Activated CD8-positive, alpha-beta T cell treated with anti-CD3 and anti-CD28 coated beads for 36 hours (primary cell): ENCODE data around the gene ITPR2. TPM values are rescaled to one million over a fixed set of nuclear protein-coding genes. Genes with fewer than 3 reads are reported as not detected.

Source experiments
- ATAC-seq: fragments of 200-7000 bp; cut with Tn5 transposase; one replicate; pipeline ENCODE4 v1.10.0; 2021; ENCODE audit warnings: mild to moderate bottlenecking, moderate library complexity
- CTCF ChIA-PET: fragments of 350-600 bp; sonication (Branson Sonifier 250); formaldehyde crosslinking; loops from one replicate; lab custom pipeline; 2021; ENCODE audit warnings: antibody characterized with exemption; lab: Charles Lee
- POLR2A ChIA-PET: fragments of 350-600 bp; sonication (Branson Sonifier 250); formaldehyde crosslinking; loops from one replicate; lab custom pipeline; 2021; ENCODE audit warnings: antibody characterized with exemption; lab: Charles Lee
- DNase-seq: peaks from one replicate; pipeline ENCODE4 v3.0.0-alpha.2; 2020
- H3K27ac Mint-ChIP-seq: one replicate; pipeline ENCODE4 v1.8.0; 2021; ENCODE audit warnings: mild to moderate bottlenecking, mixed read lengths
- H3K27me3 Mint-ChIP-seq: one replicate; pipeline ENCODE4 v1.8.0; 2021; ENCODE audit warnings: mixed read lengths
- H3K36me3 Mint-ChIP-seq: one replicate; pipeline ENCODE4 v1.8.0; 2021; ENCODE audit warnings: low read depth, mixed read lengths
- H3K4me1 Mint-ChIP-seq: one replicate; pipeline ENCODE4 v1.8.0; 2021; ENCODE audit warnings: low read depth, mixed read lengths
- H3K4me3 Mint-ChIP-seq: one replicate; pipeline ENCODE4 v1.8.0; 2021; ENCODE audit warnings: mild to moderate bottlenecking, moderate library complexity, mixed read lengths
- H3K9me3 Mint-ChIP-seq: one replicate; pipeline ENCODE4 v1.8.0; 2021; ENCODE audit warnings: mixed read lengths
- intact Hi-C: fragments of 100-400 bp; cut with micrococcal nuclease; formaldehyde crosslinking; loops from one replicate; pipeline ENCODE4 v1.10.0; 2022
- total RNA-seq, 2 experiments: library from RNA; stranded (reverse); gene quantifications; one replicate each; pipeline ENCODE4 v1.2.3, GENCODE V29; 2021
- TF ChIP-seq, protein P1 (sequence below): fragments of 200-600 bp; IDR thresholded peaks from one replicate; pipeline ENCODE4 v1.8.0; 2022; ENCODE audit warnings: antibody characterized with exemption, mild to moderate bottlenecking

Gene ITPR2
- total RNA-seq, 2 experiments from 2014 or later: 38.9 to 41.2 TPM

DNA sequence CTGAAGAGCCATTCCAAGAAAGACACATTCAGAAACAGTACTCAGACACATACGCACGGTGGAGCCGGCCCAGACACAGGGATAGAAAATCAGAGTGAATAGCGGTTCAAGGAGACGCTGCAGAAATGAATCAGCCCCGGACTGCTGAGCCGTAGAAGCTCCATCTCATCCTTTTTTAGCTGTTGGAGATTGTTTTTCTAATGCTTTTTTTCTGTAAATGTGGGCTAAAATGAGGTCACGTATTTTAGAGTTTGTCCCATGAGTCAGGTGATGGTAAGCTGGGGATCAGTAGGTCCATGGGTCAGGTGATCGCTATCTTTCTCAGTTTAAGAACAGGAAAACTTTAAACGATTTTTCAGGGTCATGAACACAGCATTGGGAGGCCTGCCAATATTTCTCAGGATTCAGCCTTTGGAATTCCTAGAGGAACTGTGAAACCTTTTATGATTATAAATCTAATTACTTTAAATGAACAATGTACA is 202.4 kb downstream of the ITPR2 start:
- Mint-ChIP-seq H3K27ac (no peak overlapping the region), H3K4me1 (peaks cover 10% of the 10 kb centered on the region), H3K9me3 (no peaks in the 10 kb centered on the region), H3K4me3 (no peak overlapping the region), H3K36me3 (peaks cover 15% of the 10 kb centered on the region), H3K27me3 (no peaks in the 10 kb centered on the region)
- CTCF ChIA-PET: interaction anchor here (0.7 to 1.5 kb wide), 3 partner anchors 11 to 26 kb away, joined by 3 to 5 read pairs (median 4); no protein-coding TSS in a partner anchor
- no peak for ATAC-seq
- DNase-seq: no peak
- intact Hi-C loops: no loop called here
- TF ChIP-seq, protein P1, sequence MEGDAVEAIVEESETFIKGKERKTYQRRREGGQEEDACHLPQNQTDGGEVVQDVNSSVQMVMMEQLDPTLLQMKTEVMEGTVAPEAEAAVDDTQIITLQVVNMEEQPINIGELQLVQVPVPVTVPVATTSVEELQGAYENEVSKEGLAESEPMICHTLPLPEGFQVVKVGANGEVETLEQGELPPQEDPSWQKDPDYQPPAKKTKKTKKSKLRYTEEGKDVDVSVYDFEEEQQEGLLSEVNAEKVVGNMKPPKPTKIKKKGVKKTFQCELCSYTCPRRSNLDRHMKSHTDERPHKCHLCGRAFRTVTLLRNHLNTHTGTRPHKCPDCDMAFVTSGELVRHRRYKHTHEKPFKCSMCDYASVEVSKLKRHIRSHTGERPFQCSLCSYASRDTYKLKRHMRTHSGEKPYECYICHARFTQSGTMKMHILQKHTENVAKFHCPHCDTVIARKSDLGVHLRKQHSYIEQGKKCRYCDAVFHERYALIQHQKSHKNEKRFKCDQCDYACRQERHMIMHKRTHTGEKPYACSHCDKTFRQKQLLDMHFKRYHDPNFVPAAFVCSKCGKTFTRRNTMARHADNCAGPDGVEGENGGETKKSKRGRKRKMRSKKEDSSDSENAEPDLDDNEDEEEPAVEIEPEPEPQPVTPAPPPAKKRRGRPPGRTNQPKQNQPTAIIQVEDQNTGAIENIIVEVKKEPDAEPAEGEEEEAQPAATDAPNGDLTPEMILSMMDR: no peak
- POLR2A ChIA-PET: interaction anchor here (0.6 kb wide), 1 partner anchor 865 kb away, joined by 3 read pairs; no protein-coding TSS in a partner anchor

DNA sequence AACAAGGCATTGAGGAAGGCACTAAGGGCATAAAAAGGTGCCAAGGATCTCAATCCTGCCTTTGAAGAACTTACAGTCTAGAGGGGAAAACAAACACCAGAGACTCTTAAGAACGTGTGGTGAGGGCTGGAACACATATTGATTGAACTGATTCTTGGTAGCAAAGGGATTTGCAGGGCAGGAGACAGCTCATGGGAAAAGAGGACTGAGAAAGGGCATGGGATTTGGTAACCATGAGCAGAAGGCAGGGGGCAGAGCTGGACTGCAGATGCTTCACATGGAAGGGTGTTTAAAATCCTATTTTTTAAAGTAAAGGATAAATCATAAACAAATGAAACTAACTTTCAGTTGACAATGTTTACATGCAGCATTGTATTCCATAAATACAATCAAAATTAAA is 203.1 kb downstream of the ITPR2 start:
- H3K36me3 Mint-ChIP-seq: peaks cover 17% of the 10 kb centered on the region
- no peaks in the 10 kb centered on the region for H3K27me3 Mint-ChIP-seq
- intact Hi-C loops: no loop called here
- CTCF ChIA-PET: interaction anchor here (1.1 to 1.6 kb wide), 3 partner anchors 15 to 274 kb away, joined by 3 to 4 read pairs (median 3); no protein-coding TSS in a partner anchor
- H3K4me1 Mint-ChIP-seq: peaks cover 10% of the 10 kb centered on the region
- POLR2A ChIA-PET: no interaction called here
- H3K9me3 Mint-ChIP-seq: no peaks in the 10 kb centered on the region
- no peak for ATAC-seq
- TF ChIP-seq, protein P1: no peak
- H3K27ac Mint-ChIP-seq: no peak overlapping the region
- no peak for DNase-seq
- no peak overlapping the region for H3K4me3 Mint-ChIP-seq

DNA sequence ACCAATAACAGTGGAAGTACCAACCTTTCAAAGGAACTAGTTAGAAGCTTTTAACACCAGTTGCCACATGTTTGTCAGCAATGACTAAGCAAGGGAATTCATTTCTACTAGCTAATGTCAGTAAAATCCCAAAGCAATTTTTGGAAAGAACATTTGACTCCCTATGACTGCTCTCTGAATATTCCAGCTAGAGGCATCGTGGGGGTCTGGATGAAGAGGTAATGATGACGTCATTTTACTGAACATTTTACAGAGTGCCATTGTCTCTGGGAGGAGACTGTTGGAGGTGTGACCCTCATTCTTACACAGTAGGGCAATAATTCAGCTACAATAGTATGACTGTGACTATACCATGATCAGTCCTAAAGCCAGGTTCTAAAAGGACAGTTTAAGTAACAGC is 204.8 kb downstream of the ITPR2 start:
- ChIA-PET POLR2A (no interaction called here), CTCF (interaction anchor here (1.6 kb wide), 1 partner anchor 24 kb away, joined by 4 read pairs; no protein-coding TSS in a partner anchor)
- Mint-ChIP-seq H3K36me3 (peaks cover 17% of the 10 kb centered on the region), H3K4me3 (no peak overlapping the region), H3K27me3 (no peaks in the 10 kb centered on the region), H3K27ac (no peak overlapping the region), H3K9me3 (no peaks in the 10 kb centered on the region), H3K4me1 (peaks cover 2% of the 10 kb centered on the region)
- intact Hi-C loops: no loop called here
- TF ChIP-seq, protein P1: no peak
- ATAC-seq (no peak), DNase-seq (no peak)

DNA sequence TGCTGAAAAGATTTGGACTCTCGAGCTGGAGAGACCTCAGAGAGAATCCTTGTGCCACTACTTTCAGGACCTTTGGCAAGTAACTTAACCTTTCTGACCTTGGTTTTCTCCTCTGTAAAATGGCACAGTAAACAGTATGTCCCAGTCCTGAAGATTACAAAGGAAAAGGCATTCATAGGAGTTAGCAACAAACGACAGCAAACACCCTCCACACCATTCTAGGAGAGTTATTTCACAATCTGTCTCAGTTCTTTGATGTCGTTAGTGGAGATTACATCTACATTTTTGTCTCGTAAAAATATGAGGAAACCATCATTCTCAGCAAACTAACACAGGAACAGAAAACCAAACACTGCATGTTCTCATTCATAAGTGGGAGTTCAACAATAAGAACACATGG is 205.7 kb downstream of the ITPR2 start:
- Mint-ChIP-seq H3K27me3 (no peaks in the 10 kb centered on the region), H3K9me3 (no peaks in the 10 kb centered on the region), H3K27ac (no peak overlapping the region), H3K4me1 (peaks cover 6% of the 10 kb centered on the region), H3K36me3 (peaks cover 20% of the 10 kb centered on the region), H3K4me3 (no peak overlapping the region)
- no peak for DNase-seq
- CTCF ChIA-PET: no interaction called here
- intact Hi-C loops: no loop called here
- POLR2A ChIA-PET: no interaction called here
- no peak for ATAC-seq
- TF ChIP-seq, protein P1: no peak

DNA sequence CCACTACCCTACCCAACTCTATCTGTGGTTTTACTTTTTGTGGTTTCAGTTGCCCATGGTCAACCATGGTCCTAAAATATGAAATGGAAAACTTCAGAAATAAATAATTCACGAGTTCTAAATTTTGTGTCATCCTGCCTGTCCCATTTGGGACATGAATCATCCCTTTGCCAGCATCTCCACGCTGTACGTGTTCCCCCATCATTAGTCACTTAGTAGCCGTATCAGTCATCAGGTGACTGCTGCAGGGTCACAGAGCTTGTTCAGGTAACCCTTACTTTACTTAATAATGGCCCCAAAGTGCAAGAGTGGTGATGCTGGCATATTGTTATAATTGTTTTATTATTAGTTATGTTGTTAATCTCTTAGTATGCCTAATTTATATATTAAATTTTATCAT is 209.9 kb downstream of the ITPR2 start:
- peaks cover 38% of the 10 kb centered on the region for H3K36me3 Mint-ChIP-seq
- ChIA-PET POLR2A (no interaction called here), CTCF (interaction anchor here (1.8 kb wide), 1 partner anchor 9 kb away, joined by 6 read pairs; no protein-coding TSS in a partner anchor)
- H3K27me3 Mint-ChIP-seq: no peaks in the 10 kb centered on the region
- no peaks in the 10 kb centered on the region for H3K9me3 Mint-ChIP-seq
- peaks cover 6% of the 10 kb centered on the region for H3K4me1 Mint-ChIP-seq
- DNase-seq (peak; percentile 12), ATAC-seq (peak; percentile 37)
- intact Hi-C loops: no loop called here
- H3K4me3 Mint-ChIP-seq: no peak overlapping the region
- TF ChIP-seq, protein P1: no peak
- H3K27ac Mint-ChIP-seq: no peak overlapping the region
